GM15510 (cell line): ENCODE data around the gene FIGLA.

Source experiments
- POLR2A ChIP-seq: IDR thresholded peaks from 3 replicates; pipeline ENCODE4 v1.6.1; 2011; ENCODE audit warnings: borderline replicate concordance; ENCODE audit not compliant: insufficient read length; ENCODE audit errors: extremely low read depth

FIGLA gene

GRCh38 chr2:70746094-70746974 lies 44.1 kb downstream of the FIGLA start:
- TF ChIP-seq POLR2A: no peak

GRCh38 chr2:70745276-70745825 lies 45.1 kb downstream of the FIGLA start:
- no peak for TF ChIP-seq POLR2A

GRCh38 chr2:70744397-70744796 lies 46.0 kb downstream of the FIGLA start:
- TF ChIP-seq POLR2A: no peak

- no peak for TF ChIP-seq POLR2A
Observed at GRCh38 chr2:70743677-70744076, 46.8 kb downstream of the FIGLA start.

- TF ChIP-seq POLR2A: no peak
Observed at GRCh38 chr2:70743068-70743467, 47.4 kb downstream of the FIGLA start.

GRCh38 chr2:70738159-70738558 lies 52.3 kb downstream of the FIGLA start:
- TF ChIP-seq POLR2A: no peak

GRCh38 chr2:70735071-70735470 lies 55.4 kb downstream of the FIGLA start:
- TF ChIP-seq POLR2A: no peak

GRCh38 chr2:70733646-70734180 lies 56.7 kb downstream of the FIGLA start:
- no peak for TF ChIP-seq POLR2A

- no peak for TF ChIP-seq POLR2A
Observed at GRCh38 chr2:70732766-70733645, 57.4 kb downstream of the FIGLA start.

GRCh38 chr2:70730730-70731129 lies 59.7 kb downstream of the FIGLA start:
- no peak for TF ChIP-seq POLR2A

GRCh38 chr2:70729647-70730046 lies 60.8 kb downstream of the FIGLA start:
- TF ChIP-seq POLR2A: no peak

- TF ChIP-seq POLR2A: no peak
Observed at GRCh38 chr2:70728128-70728527, 62.3 kb downstream of the FIGLA start.
